Sigmoid colon (tissue), 4 donors: ENCODE measurements around the gene COA1.

Experiments
- EP300 ChIP-seq, 4 donors: sonication (generic); formaldehyde crosslinking; IDR thresholded peaks; one replicate each; pipeline ENCODE4 v1.6.1; 2017; ENCODE audit warnings: antibody characterized with exemption in 4 of 4
- POLR2A ChIP-seq, 2 donors: fragments of 450-650 bp; IDR thresholded peaks; one replicate each; pipeline ENCODE4 v1.6.1; 2016; ENCODE audit warnings: antibody characterized with exemption in 2 of 2, mild to moderate bottlenecking in 2 of 2, moderate library complexity in 2 of 2
- POLR2AphosphoS5 ChIP-seq, 4 donors: sonication (generic); formaldehyde crosslinking; IDR thresholded peaks; one replicate each; pipeline ENCODE4 v1.6.1; 2017; ENCODE audit warnings: antibody characterized with exemption in 4 of 4
- TF ChIP-seq, protein P1 (sequence below), 4 experiments: fragments of 450-650 bp in 3 of 4; fragments of 200-600 bp in 1 of 4; IDR thresholded peaks; one replicate each; pipeline ENCODE4 v1.5.1; 2016 to 2019; ENCODE audit warnings: antibody characterized with exemption in 4 of 4, mild to moderate bottlenecking in 3 of 4, moderate library complexity in 2 of 4

DNA sequence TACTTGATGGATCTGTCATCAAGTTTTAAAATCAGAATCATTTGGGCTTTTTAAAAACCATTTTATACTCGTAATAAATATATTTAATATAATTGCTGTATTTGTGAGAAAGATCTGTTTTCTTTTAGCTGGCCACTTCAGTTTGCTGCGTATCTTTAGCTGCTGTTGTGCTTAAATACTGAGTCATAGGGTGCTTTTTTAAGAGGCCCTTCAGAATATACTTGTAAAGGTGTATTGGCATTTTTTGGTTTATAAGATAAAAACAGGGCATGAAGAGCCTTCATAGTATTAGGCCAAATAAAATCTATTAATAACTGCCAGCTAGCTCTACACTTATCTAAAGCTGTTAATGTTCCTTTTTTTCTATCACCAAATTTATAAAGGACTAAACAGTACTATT, 102.6 kb downstream of the COA1 start:
- TF ChIP-seq, protein P1, sequence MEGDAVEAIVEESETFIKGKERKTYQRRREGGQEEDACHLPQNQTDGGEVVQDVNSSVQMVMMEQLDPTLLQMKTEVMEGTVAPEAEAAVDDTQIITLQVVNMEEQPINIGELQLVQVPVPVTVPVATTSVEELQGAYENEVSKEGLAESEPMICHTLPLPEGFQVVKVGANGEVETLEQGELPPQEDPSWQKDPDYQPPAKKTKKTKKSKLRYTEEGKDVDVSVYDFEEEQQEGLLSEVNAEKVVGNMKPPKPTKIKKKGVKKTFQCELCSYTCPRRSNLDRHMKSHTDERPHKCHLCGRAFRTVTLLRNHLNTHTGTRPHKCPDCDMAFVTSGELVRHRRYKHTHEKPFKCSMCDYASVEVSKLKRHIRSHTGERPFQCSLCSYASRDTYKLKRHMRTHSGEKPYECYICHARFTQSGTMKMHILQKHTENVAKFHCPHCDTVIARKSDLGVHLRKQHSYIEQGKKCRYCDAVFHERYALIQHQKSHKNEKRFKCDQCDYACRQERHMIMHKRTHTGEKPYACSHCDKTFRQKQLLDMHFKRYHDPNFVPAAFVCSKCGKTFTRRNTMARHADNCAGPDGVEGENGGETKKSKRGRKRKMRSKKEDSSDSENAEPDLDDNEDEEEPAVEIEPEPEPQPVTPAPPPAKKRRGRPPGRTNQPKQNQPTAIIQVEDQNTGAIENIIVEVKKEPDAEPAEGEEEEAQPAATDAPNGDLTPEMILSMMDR (IDR thresholded peaks at IDR 0.05) = no peak
- no peak for TF ChIP-seq POLR2A (IDR thresholded peaks at IDR 0.05)
- TF ChIP-seq POLR2AphosphoS5 (IDR thresholded peaks at IDR 0.05) = no peak
- no peak for TF ChIP-seq EP300 (IDR thresholded peaks at IDR 0.05)
